NCI-H510A treated with DMSO at 0.1 percent for 48 hours (cell line): Measurements from ENCODE around the gene CACNA1B.
A peak's percentile ranks its signal among the peaks of the same experiment; 100 is the strongest.
"Not testable (repeated sequence)": the region's sequence is repeated elsewhere in the genome, so short reads cannot be mapped to it uniquely, and the experiment has no call there.

Experiments
- DNase-seq: peaks from one replicate; lab custom pipeline; 2025; lab: John Stamatoyannopoulos, UW

CACNA1B gene

GRCh38 chr9:138015021-138015829 is 137.6 kb downstream of the CACNA1B start:
- no peak for DNase-seq

- DNase-seq = no peak
These were observed 139.0 kb downstream of the CACNA1B start for GRCh38 chr9:138016406-138017187.

- no peak for DNase-seq
These were observed 139.6 kb downstream of the CACNA1B start for GRCh38 chr9:138017200-138017599.

- DNase-seq = not testable (repeated sequence)
These were observed 141.9 kb downstream of the CACNA1B start for GRCh38 chr9:138019514-138019913.

GRCh38 chr9:138020120-138020794 is 142.7 kb downstream of the CACNA1B start:
- no peak for DNase-seq

- no peak for DNase-seq
These were observed 143.2 kb downstream of the CACNA1B start for GRCh38 chr9:138020795-138021182.

GRCh38 chr9:138021251-138022056 is 143.9 kb downstream of the CACNA1B start:
- DNase-seq = no peak

GRCh38 chr9:138022121-138022741 is 144.6 kb downstream of the CACNA1B start:
- peak; percentile 76 for DNase-seq

GRCh38 chr9:138022756-138023393 is 145.3 kb downstream of the CACNA1B start:
- DNase-seq = no peak

- DNase-seq = no peak
These were observed 146.0 kb downstream of the CACNA1B start for GRCh38 chr9:138023394-138024124.

- DNase-seq = no peak
These were observed 146.5 kb downstream of the CACNA1B start for GRCh38 chr9:138024131-138024530.

GRCh38 chr9:138024831-138025291 is 147.3 kb downstream of the CACNA1B start:
- no peak for DNase-seq

GRCh38 chr9:138025417-138025816 is 147.8 kb downstream of the CACNA1B start:
- DNase-seq = no peak

GRCh38 chr9:138025908-138026307 is 148.3 kb downstream of the CACNA1B start:
- DNase-seq = no peak

GRCh38 chr9:138028596-138028995 is 151.0 kb downstream of the CACNA1B start:
- DNase-seq = no peak

- DNase-seq = no peak
These were observed 153.6 kb downstream of the CACNA1B start for GRCh38 chr9:138031186-138031585.

GRCh38 chr9:138033950-138034349 is 156.4 kb downstream of the CACNA1B start:
- DNase-seq = no peak

- no peak for DNase-seq
These were observed 159.6 kb downstream of the CACNA1B start for GRCh38 chr9:138037140-138037539.

- DNase-seq = no peak
These were observed 160.7 kb downstream of the CACNA1B start for GRCh38 chr9:138038244-138038671.
